HepG2 (cell line): ENCODE data around the gene SLCO1B3. TPM values are rescaled to one million over a fixed set of nuclear protein-coding genes. Genes with fewer than 3 reads are reported as not detected.

ENCODE experiments used
- ATAC-seq: fragments of 200-7000 bp; cut with Tn5 transposase; 3 replicates; pipeline ENCODE4 v1.9.1; 2020; ENCODE audit warnings: mild to moderate bottlenecking, moderate library complexity
- BruUV-seq: library from RNA; stranded (reverse); fragments of 400-500 nt; replicated peaks from 2 replicates; lab custom pipeline; 2021; lab: Mats Ljungman, UMichigan
- CTCF ChIA-PET: fragments of 300-600 bp; formaldehyde crosslinking; extraction: SDS; loops from one replicate; lab custom pipeline; 2021; ENCODE audit warnings: low total read pairs, inconsistent platforms, low intra/inter-chr PET ratio; lab: Yijun Ruan, JAX
- POLR2A ChIA-PET: fragments of 350-600 bp; sonication (Branson Sonifier 250); formaldehyde crosslinking; loops from one replicate; lab custom pipeline; 2020; ENCODE audit warnings: antibody characterized with exemption, inconsistent platforms; lab: Yijun Ruan, JAX
- DNase-seq: peaks from one replicate; pipeline ENCODE4 v3.0.0-alpha.2; 2015; ENCODE audit warnings: low spot score
- FAIRE-seq: peaks from 3 replicates; lab custom pipeline; 2011; peaks lifted over from hg19 to GRCh38; lab: Jason Lieb, UNC
- H2AFZ ChIP-seq: one replicate; pipeline ENCODE4 v1.6.1; 2011; ENCODE audit warnings: low read length, inconsistent platforms
- H3K27ac ChIP-seq: fragments of 300-600 bp; 3 replicates; pipeline ENCODE4 v1.8.0; 2011; ENCODE audit warnings: mixed run types, mild to moderate bottlenecking, mixed read lengths, low read length, inconsistent platforms; ENCODE audit not compliant: insufficient read depth; ENCODE audit errors: extremely low read length
- H3K27me3 ChIP-seq, 2 experiments: fragments of 200-600 bp in 1 of 2; 2 replicates in 1 of 2; 3 replicates in 1 of 2; pipeline versions ENCODE4 v1.6.0 to v1.8.0; 2011; ENCODE audit warnings: low read length in 2 of 2, mild to moderate bottlenecking in 2 of 2, moderate library complexity in 2 of 2, inconsistent platforms in 1 of 2; ENCODE audit not compliant: insufficient read depth in 2 of 2, control insufficient read depth in 1 of 2
- H3K36me3 ChIP-seq, 2 experiments: fragments of 200-600 bp in 1 of 2; replicated peaks in 1 of 2; 2 replicates in 1 of 2; 3 replicates in 1 of 2; pipeline versions ENCODE4 v1.5.1 to v1.8.0; 2011; ENCODE audit warnings: low read length in 2 of 2, inconsistent platforms in 1 of 2; ENCODE audit not compliant: insufficient read depth in 2 of 2, control insufficient read depth in 1 of 2
- H3K4me1 ChIP-seq: 2 replicates; pipeline ENCODE4 v1.5.1; 2012; ENCODE audit warnings: low read length, inconsistent platforms; ENCODE audit not compliant: insufficient read depth
- H3K4me2 ChIP-seq: 2 replicates; pipeline ENCODE4 v1.6.0; 2011; ENCODE audit warnings: low read depth, low read length, inconsistent platforms
- H3K4me3 ChIP-seq, 3 experiments: fragments of 200-600 bp in 1 of 3; sonication (generic), shearing (Covaris generic) in 1 of 3; replicated peaks in 1 of 3; 2 replicates each; pipeline ENCODE4 v1.5.1; 2011 to 2016; ENCODE audit warnings: low read length in 3 of 3, inconsistent platforms in 2 of 3, low read depth in 2 of 3, mild to moderate bottlenecking in 2 of 3, control low read depth in 1 of 3, mixed read lengths in 1 of 3; ENCODE audit not compliant: insufficient read depth in 1 of 3
- H3K79me2 ChIP-seq: one replicate; pipeline ENCODE4 v1.6.1; 2011; ENCODE audit warnings: low read length, inconsistent platforms; ENCODE audit not compliant: insufficient read depth
- H3K9ac ChIP-seq: 2 replicates; pipeline ENCODE4 v1.6.0; 2011; ENCODE audit warnings: mild to moderate bottlenecking, low read depth, low read length, inconsistent platforms; ENCODE audit not compliant: insufficient read depth
- H3K9me3 ChIP-seq: 2 replicates; pipeline ENCODE4 v1.5.1; 2012; ENCODE audit warnings: mild to moderate bottlenecking, low read length
- H4K20me1 ChIP-seq: 2 replicates; pipeline ENCODE4 v1.6.0; 2011; ENCODE audit warnings: inconsistent platforms, mild to moderate bottlenecking, low read length, moderate library complexity; ENCODE audit not compliant: insufficient read depth
- BRD4 ChIP-seq: sonication (generic); formaldehyde crosslinking; IDR thresholded peaks from 2 replicates; pipeline ENCODE4 v1.4.0; 2020; ENCODE audit warnings: missing genetic modification reagents
- MAFF ChIP-seq: IDR thresholded peaks from 2 replicates; pipeline ENCODE4 v1.6.1; 2011; ENCODE audit warnings: low read depth, low read length, improper control_type of control experiment
- MAFK ChIP-seq, 2 experiments: IDR thresholded peaks in 1 of 2; conservative IDR thresholded peaks in 1 of 2; 2 replicates each; pipeline ENCODE4 v1.6.1; 2011; ENCODE audit warnings: improper control_type of control experiment in 2 of 2, low read length in 2 of 2
- PCBP2 ChIP-seq: fragments of 200-400 bp; formaldehyde crosslinking; optimal IDR thresholded peaks from 2 replicates; pipeline ENCODE3; 2018; ENCODE audit warnings: low read length, low read depth; ENCODE audit not compliant: poor library complexity, severe bottlenecking
- RBAK ChIP-seq: sonication (generic); formaldehyde crosslinking; IDR thresholded peaks from 2 replicates; pipeline ENCODE4 v1.5.1; 2020; ENCODE audit warnings: mild to moderate bottlenecking, missing genetic modification reagents
- ZFP36L2 ChIP-seq: sonication (generic); formaldehyde crosslinking; IDR thresholded peaks from 2 replicates; pipeline ENCODE4 v1.4.0; 2020; ENCODE audit warnings: missing genetic modification reagents
- WGBS: methylation state at CpG from one replicate; pipeline ENCODE4 v1.1.6; 2017; ENCODE audit warnings: low lambda C conversion rate; 5-methylcytosine and 5-hydroxymethylcytosine counted together
- in situ Hi-C: cut with HindIII; loops from 2 replicates; pipeline ENCODE4 v1.10.0; 2017; ENCODE audit warnings: low pct_unique_long_range_greater_than_20kb; ENCODE audit not compliant: extremely low pct_ligation_motif_present
- intact Hi-C: fragments of 100-400 bp; cut with micrococcal nuclease; formaldehyde crosslinking; loops from one replicate; pipeline ENCODE4 v1.10.0; 2022; ENCODE audit not compliant: unreplicated experiment
- polyA plus RNA-seq, 8 experiments: library from polyadenylated mRNA; depleted of rRNA in 3 of 8; stranded (reverse) in 7 of 8; unstranded in 1 of 8; fragments of >200 nt; fragmentation: Illumina TruSeq in 4 of 8; extraction: Trizol in 4 of 8; gene quantifications; 2 replicates each; pipeline versions ENCODE4 v1.2.1 to v1.2.3, GENCODE V29; 2011 to 2016; ENCODE audit warnings: low read depth in 4 of 8, missing spikeins in 1 of 8, mixed read lengths in 1 of 8; ENCODE audit not compliant: insufficient read depth in 1 of 8
- total RNA-seq, 5 experiments: library from RNA; depleted of rRNA; stranded (reverse); fragments of >200 nt; fragmentation: Illumina TruSeq; extraction: Trizol; gene quantifications; 2 replicates each; pipeline ENCODE4 v1.2.3, GENCODE V29; 2016; ENCODE audit warnings: low read depth in 1 of 5
- TF ChIP-seq, protein P1 (sequence below), 2 experiments: fragments of 450-650 bp in 1 of 2; sonication (generic) in 1 of 2; formaldehyde crosslinking; IDR thresholded peaks; 2 replicates each; pipeline versions ENCODE4 v1.5.0 to v1.8.0; 2020 to 2022; ENCODE audit warnings: mild to moderate bottlenecking in 1 of 2, missing genetic modification reagents in 1 of 2

Gene SLCO1B3
- total and polyA plus RNA-seq, 2 of the 13 experiments (the other 11 are each of a cell fraction or from before 2014, with no cell fraction given) = 0.15 TPM; not detected in 1

DNA sequence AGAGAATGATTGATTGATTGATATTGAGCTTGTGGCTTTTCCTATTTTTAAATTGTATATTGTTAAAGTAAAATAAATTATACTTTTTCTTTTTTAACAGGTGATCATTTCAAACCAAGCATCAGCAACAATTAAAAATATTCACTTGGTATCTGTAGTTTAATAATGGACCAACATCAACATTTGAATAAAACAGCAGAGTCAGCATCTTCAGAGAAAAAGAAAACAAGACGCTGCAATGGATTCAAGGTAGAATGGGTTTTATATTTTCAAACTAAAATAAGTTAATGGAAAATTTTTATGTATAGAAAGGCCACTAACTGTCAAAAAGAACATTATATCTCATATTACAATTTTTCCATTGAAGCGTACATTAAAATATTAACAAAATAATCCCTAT is 5.1 kb downstream of the SLCO1B3 start:
- intact Hi-C loops (no loop called here), in situ Hi-C loops (loop anchor here (25.0 kb wide), 1 partner anchor 353 kb away; no protein-coding TSS in a partner anchor)
- no peak overlapping the region for H3K4me3 ChIP-seq
- no peaks in the 10 kb centered on the region for H3K36me3 ChIP-seq
- H2AFZ ChIP-seq = no peak overlapping the region
- no peaks in the 10 kb centered on the region for H4K20me1 ChIP-seq
- no peaks in the 10 kb centered on the region for H3K79me2 ChIP-seq
- no peaks in the 10 kb centered on the region for H3K4me1 ChIP-seq
- H3K27ac ChIP-seq = no peak overlapping the region
- no peak overlapping the region for H3K4me2 ChIP-seq
- ChIA-PET CTCF (no interaction called here), POLR2A (no interaction called here)
- 85% methylated on average over 2 of the region's 2 CpGs for WGBS
- no peak overlapping the region for H3K9ac ChIP-seq
- ATAC-seq = no peak
- no peaks in the 10 kb centered on the region for H3K27me3 ChIP-seq
- BruUV-seq = no TSS peak
- FAIRE-seq = no peak
- DNase-seq = no peak
- TF ChIP-seq MAFF (peak; percentile 84), ZFP36L2 (no peak), MAFK (conservative IDR thresholded peaks at IDR 0.05 in 1 of 2, IDR thresholded peaks at IDR 0.05 in 1 of 2; ENCODE audit: low read length in 2 of 2) (peak; percentile 88 to 92)
- H3K9me3 ChIP-seq = no peaks in the 10 kb centered on the region

DNA sequence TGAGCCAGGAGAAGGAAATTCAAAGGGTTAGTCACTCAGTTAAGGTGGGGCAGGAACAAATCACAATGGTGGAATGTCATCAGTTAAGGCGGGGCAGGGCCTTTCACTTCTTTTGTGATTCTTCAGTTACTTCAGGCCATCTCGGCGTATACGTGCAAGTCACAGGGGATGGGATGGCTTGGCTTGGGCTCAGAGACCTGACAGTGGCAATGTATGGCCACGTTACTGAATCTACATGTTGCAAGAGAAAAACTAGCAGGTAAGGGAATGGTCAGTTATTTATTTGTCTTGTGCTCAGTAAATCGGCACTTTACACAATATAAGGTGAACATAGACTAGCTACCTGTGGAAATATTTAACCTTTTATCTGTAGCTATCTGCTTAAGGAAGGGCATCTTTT is 11.9 kb downstream of the SLCO1B3 start:
- ATAC-seq (no peak), DNase-seq (no peak), FAIRE-seq (no peak)
- H3K79me2 ChIP-seq = no peaks in the 10 kb centered on the region
- no peaks in the 10 kb centered on the region for H3K9me3 ChIP-seq
- no peaks in the 10 kb centered on the region for H4K20me1 ChIP-seq
- no peak overlapping the region for H3K4me2 ChIP-seq
- CTCF ChIA-PET = no interaction called here
- H3K27me3 ChIP-seq = no peaks in the 10 kb centered on the region
- intact Hi-C loops = loop anchor here (10.0 kb wide), 1 partner anchor 352 kb away; no protein-coding TSS in a partner anchor
- no peak overlapping the region for H2AFZ ChIP-seq
- 27% methylated on average over 6 of the region's 6 CpGs for WGBS
- H3K27ac ChIP-seq = no peak overlapping the region
- no peaks in the 10 kb centered on the region for H3K36me3 ChIP-seq
- POLR2A ChIA-PET = no interaction called here
- BruUV-seq = no TSS peak
- no peak overlapping the region for H3K9ac ChIP-seq
- TF ChIP-seq RBAK (no peak), BRD4 (CRISPR knock-in tag) (no peak), PCBP2 (no peak)
- TF ChIP-seq, protein P1, sequence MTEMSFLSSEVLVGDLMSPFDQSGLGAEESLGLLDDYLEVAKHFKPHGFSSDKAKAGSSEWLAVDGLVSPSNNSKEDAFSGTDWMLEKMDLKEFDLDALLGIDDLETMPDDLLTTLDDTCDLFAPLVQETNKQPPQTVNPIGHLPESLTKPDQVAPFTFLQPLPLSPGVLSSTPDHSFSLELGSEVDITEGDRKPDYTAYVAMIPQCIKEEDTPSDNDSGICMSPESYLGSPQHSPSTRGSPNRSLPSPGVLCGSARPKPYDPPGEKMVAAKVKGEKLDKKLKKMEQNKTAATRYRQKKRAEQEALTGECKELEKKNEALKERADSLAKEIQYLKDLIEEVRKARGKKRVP (CRISPR knock-in tag; IDR thresholded peaks at IDR 0.05) = no peak
- H3K4me3 ChIP-seq = no peak overlapping the region
- in situ Hi-C loops = loop anchor here (25.0 kb wide), 1 partner anchor 360 kb away; no protein-coding TSS in a partner anchor
- no peaks in the 10 kb centered on the region for H3K4me1 ChIP-seq
